GM10266 (cell line): ENCODE data around the gene TP53.

ENCODE experiments used
- DNase-seq: peaks from one replicate; pipeline ENCODE4 v3.0.0; 2012; ENCODE audit errors: extremely low spot score
- CTCF ChIP-seq: IDR thresholded peaks from 2 replicates; pipeline ENCODE4 v1.5.1; 2012; ENCODE audit warnings: mild to moderate bottlenecking, low read depth; ENCODE audit not compliant: control insufficient read depth, insufficient read depth; ENCODE audit errors: missing control alignments

TP53 gene

GRCh38 chr17:7717756-7718350, 30.6 kb upstream of the TP53 start:
- no peak for TF ChIP-seq CTCF
- no peak for DNase-seq

GRCh38 chr17:7716901-7717755, 29.8 kb upstream of the TP53 start, which contains the start of gene DNAH2:
TSS of gene DNAH2 (plus strand) at chr17:7717744. CDS start at chr17:7719735, 1,991 bp downstream.
- peak; percentile 58 for TF ChIP-seq CTCF
- DNase-seq, result peak; percentile 79

GRCh38 chr17:7715936-7716886, 28.9 kb upstream of the TP53 start:
- TF ChIP-seq CTCF, result no peak
- no peak for DNase-seq

GRCh38 chr17:7714721-7715594, 27.7 kb upstream of the TP53 start:
- no peak for TF ChIP-seq CTCF
- no peak for DNase-seq

- DNase-seq, result no peak
- TF ChIP-seq CTCF, result no peak
Observed at GRCh38 chr17:7713782-7714181, 26.5 kb upstream of the TP53 start.

GRCh38 chr17:7712111-7712771, 25.0 kb upstream of the TP53 start:
- TF ChIP-seq CTCF, result no peak
- no peak for DNase-seq
